Measurements from ENCODE around the gene UBP1.

The UBP1 gene

GRCh38 chr3:33392144-33392543, 48.1 kb downstream of the UBP1 start:
- Mint-ChIP-seq H3K27me3 (no peaks in the 10 kb centered on the region), H3K4me3 (no peak overlapping the region), H3K9me3 (no peaks in the 10 kb centered on the region), H3K36me3 (peaks cover 35 to 53% of the 10 kb centered on the region in 2 donors), H3K27ac (no peak overlapping the region), H3K4me1 (no peaks in the 10 kb centered on the region)
- DNase-seq (no peak), ATAC-seq (replicated peaks) (no peak)

GRCh38 chr3:33391255-33391995, 48.8 kb downstream of the UBP1 start:
- Mint-ChIP-seq H3K27ac (peak overlapping the region; percentile 6), H3K4me1 (no peaks in the 10 kb centered on the region), H3K4me3 (no peak overlapping the region), H3K36me3 (peaks cover 33 to 53% of the 10 kb centered on the region in 2 donors), H3K27me3 (no peaks in the 10 kb centered on the region), H3K9me3 (no peaks in the 10 kb centered on the region)
- ATAC-seq (replicated peaks), result no peak
- no peak for DNase-seq

GRCh38 chr3:33389908-33390307, 50.3 kb downstream of the UBP1 start:
- no peak for ATAC-seq (replicated peaks)
- Mint-ChIP-seq H3K4me3 (no peak overlapping the region), H3K9me3 (no peaks in the 10 kb centered on the region), H3K4me1 (peaks cover 0 to 7% of the 10 kb centered on the region in 2 donors), H3K27me3 (no peaks in the 10 kb centered on the region), H3K36me3 (peaks cover 38 to 48% of the 10 kb centered on the region in 2 donors), H3K27ac (peak overlapping the region; percentile 47)
- DNase-seq, result no peak

- ATAC-seq (replicated peaks), result no peak
- peaks cover 41 to 52% of the 10 kb centered on the region in 2 donors for H3K36me3 Mint-ChIP-seq
- H3K9me3 Mint-ChIP-seq, result no peaks in the 10 kb centered on the region
- H3K27ac Mint-ChIP-seq, result no peak overlapping the region
- H3K4me1 Mint-ChIP-seq, result peaks cover 0 to 9% of the 10 kb centered on the region in 2 donors
- H3K27me3 Mint-ChIP-seq, result no peaks in the 10 kb centered on the region
- no peak for DNase-seq
- no peak overlapping the region for H3K4me3 Mint-ChIP-seq
These were observed 51.7 kb downstream of the UBP1 start for GRCh38 chr3:33388374-33389100.

GRCh38 chr3:33386631-33387030, 53.6 kb downstream of the UBP1 start:
- H3K36me3 Mint-ChIP-seq, result peaks cover 37 to 51% of the 10 kb centered on the region in 2 donors
- ATAC-seq (replicated peaks), result no peak
- peaks cover 0 to 9% of the 10 kb centered on the region in 2 donors for H3K4me1 Mint-ChIP-seq
- no peaks in the 10 kb centered on the region for H3K27me3 Mint-ChIP-seq
- H3K9me3 Mint-ChIP-seq, result no peaks in the 10 kb centered on the region
- H3K27ac Mint-ChIP-seq, result no peak overlapping the region
- DNase-seq, result no peak
- H3K4me3 Mint-ChIP-seq, result no peak overlapping the region

GRCh38 chr3:33385423-33385822, 54.8 kb downstream of the UBP1 start:
- Mint-ChIP-seq H3K27ac (no peak overlapping the region), H3K4me3 (no peak overlapping the region), H3K9me3 (no peaks in the 10 kb centered on the region), H3K4me1 (peaks cover 0 to 9% of the 10 kb centered on the region in 2 donors), H3K27me3 (no peaks in the 10 kb centered on the region), H3K36me3 (peaks cover 31 to 46% of the 10 kb centered on the region in 2 donors)
- ATAC-seq (replicated peaks), result peak; percentile 33 to 39
- no peak for DNase-seq

GRCh38 chr3:33383951-33384350, 56.3 kb downstream of the UBP1 start:
- Mint-ChIP-seq H3K9me3 (no peaks in the 10 kb centered on the region), H3K4me3 (no peak overlapping the region), H3K36me3 (peaks cover 21 to 34% of the 10 kb centered on the region in 2 donors), H3K27me3 (no peaks in the 10 kb centered on the region), H3K27ac (no peak overlapping the region), H3K4me1 (peaks cover 0 to 9% of the 10 kb centered on the region in 2 donors)
- no peak for DNase-seq
- no peak for ATAC-seq (replicated peaks)

GRCh38 chr3:33380653-33381052, 59.6 kb downstream of the UBP1 start:
- no peaks in the 10 kb centered on the region for H3K27me3 Mint-ChIP-seq
- H3K9me3 Mint-ChIP-seq, result no peaks in the 10 kb centered on the region
- peaks cover 0 to 9% of the 10 kb centered on the region in 2 donors for H3K4me1 Mint-ChIP-seq
- ATAC-seq (replicated peaks) (no peak), DNase-seq (no peak)
- no peak overlapping the region for H3K4me3 Mint-ChIP-seq
- H3K36me3 Mint-ChIP-seq, result peaks cover 9 to 20% of the 10 kb centered on the region in 2 donors
- peak overlapping the region; percentile 51 for H3K27ac Mint-ChIP-seq

GRCh38 chr3:33377931-33378330, 62.3 kb downstream of the UBP1 start:
- Mint-ChIP-seq H3K27me3 (no peaks in the 10 kb centered on the region), H3K27ac (peak overlapping the region; percentile 16), H3K4me3 (no peak overlapping the region), H3K9me3 (no peaks in the 10 kb centered on the region), H3K4me1 (peaks cover under 1 to 3% of the 10 kb centered on the region in 2 donors), H3K36me3 (peaks cover 3 to 11% of the 10 kb centered on the region in 2 donors)
- no peak for ATAC-seq (replicated peaks)
- no peak for DNase-seq

- peaks cover 1 to 7% of the 10 kb centered on the region in 2 donors for H3K4me1 Mint-ChIP-seq
- DNase-seq, result no peak
- ATAC-seq (replicated peaks), result peak in 1 of 2 donors; percentile 31
- H3K27ac Mint-ChIP-seq, result peak overlapping the region; percentile 16
- no peaks in the 10 kb centered on the region for H3K9me3 Mint-ChIP-seq
- no peak overlapping the region for H3K4me3 Mint-ChIP-seq
- peaks cover 2 to 8% of the 10 kb centered on the region in 2 donors for H3K36me3 Mint-ChIP-seq
- H3K27me3 Mint-ChIP-seq, result peaks cover 0 to under 1% of the 10 kb centered on the region in 2 donors
These were observed 62.7 kb downstream of the UBP1 start for GRCh38 chr3:33377489-33377888.

GRCh38 chr3:33373082-33373437, 67.1 kb downstream of the UBP1 start:
- Mint-ChIP-seq H3K4me1 (peaks cover 1 to 8% of the 10 kb centered on the region in 2 donors), H3K27me3 (peaks cover 15 to 18% of the 10 kb centered on the region in 2 donors), H3K4me3 (no peak overlapping the region), H3K27ac (no peak overlapping the region), H3K36me3 (peaks cover 2 to 12% of the 10 kb centered on the region in 2 donors), H3K9me3 (peaks cover 4 to 6% of the 10 kb centered on the region in 2 donors)
- ATAC-seq (replicated peaks) (no peak), DNase-seq (no peak)

- Mint-ChIP-seq H3K36me3 (peaks cover 2 to 12% of the 10 kb centered on the region in 2 donors), H3K4me1 (peaks cover 1 to 8% of the 10 kb centered on the region in 2 donors), H3K27me3 (peaks cover 15 to 21% of the 10 kb centered on the region in 2 donors), H3K9me3 (peaks cover 4 to 6% of the 10 kb centered on the region in 2 donors), H3K27ac (no peak overlapping the region), H3K4me3 (no peak overlapping the region)
- ATAC-seq (replicated peaks), result peak; percentile 67 to 73
- peak; percentile 12 for DNase-seq
These were observed 67.8 kb downstream of the UBP1 start for GRCh38 chr3:33372218-33373081.

GRCh38 chr3:33364531-33365128, 75.6 kb downstream of the UBP1 start:
- Mint-ChIP-seq H3K36me3 (no peaks in the 10 kb centered on the region), H3K9me3 (no peaks in the 10 kb centered on the region), H3K4me3 (no peak overlapping the region), H3K4me1 (no peaks in the 10 kb centered on the region), H3K27ac (no peak overlapping the region), H3K27me3 (peaks cover 0 to 8% of the 10 kb centered on the region in 2 donors)
- no peak for ATAC-seq (replicated peaks)
- DNase-seq, result no peak

- H3K27me3 Mint-ChIP-seq, result peaks cover 0 to 8% of the 10 kb centered on the region in 2 donors
These were observed 76.1 kb downstream of the UBP1 start for GRCh38 chr3:33364060-33364459.

More at GRCh38 chr3:33364060-33364459, 76.1 kb downstream of the UBP1 start:
- ATAC-seq (replicated peaks), result no peak
- no peaks in the 10 kb centered on the region for H3K9me3 Mint-ChIP-seq
- no peaks in the 10 kb centered on the region for H3K36me3 Mint-ChIP-seq
- H3K4me3 Mint-ChIP-seq, result no peak overlapping the region
- peak overlapping the region; percentile 51 for H3K27ac Mint-ChIP-seq
- no peaks in the 10 kb centered on the region for H3K4me1 Mint-ChIP-seq
- DNase-seq, result no peak

Measured in stimulated activated naive B cell treated with anti-CD40 and anti-IgM and Interleukin-4, amounts not matched to agents 10 μg/mL and 1 μg/mL and 100 μg/mL, for 72 hours (primary cell).